ENCODE measurements around the gene WAPL.

WAPL gene

GRCh38 chr10:86385806-86386205, 135.8 kb downstream of the WAPL start:
- DNase-seq = no peak

Measured in NCI-H2107 (cell line).